Activated CD4-positive, alpha-beta T cell treated with anti-CD3 and anti-CD28 coated beads, Interleukin-2, amount 50 U/mL, for 1 hour (primary cell): ENCODE measurements around the gene PPFIBP2.
A peak's percentile ranks its signal among the peaks of the same experiment; 100 is the strongest.

Experiments
- DNase-seq: peaks from one replicate; pipeline ENCODE4 v3.0.0-alpha.2; 2020

PPFIBP2 gene

DNA sequence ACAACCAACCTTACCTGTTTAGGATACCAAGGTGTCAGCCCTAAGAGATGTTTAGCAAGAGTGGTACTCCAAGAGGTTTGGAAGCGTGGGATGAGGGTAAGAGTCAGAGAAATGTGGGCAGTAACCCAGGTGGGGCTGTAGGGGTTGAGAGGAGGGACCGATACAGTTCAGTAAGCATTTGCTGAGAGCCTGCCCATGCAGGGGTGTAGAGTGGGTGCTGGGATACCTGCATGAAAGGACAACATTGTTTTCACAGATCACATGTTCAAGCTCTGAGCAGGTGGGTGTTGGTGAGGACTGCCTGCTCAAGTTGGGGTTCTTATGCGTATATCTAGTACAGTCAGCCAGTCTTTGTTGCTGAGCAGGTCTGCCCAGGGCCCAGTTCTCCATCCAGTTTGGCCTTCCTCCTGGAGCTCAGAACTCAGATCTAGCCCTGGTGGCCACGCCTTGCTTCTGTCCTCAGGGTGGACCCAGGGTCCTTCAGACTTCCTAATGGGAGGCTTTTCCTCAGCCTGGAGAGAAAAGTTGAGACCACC lies 14.8 kb downstream of the PPFIBP2 start:
- no peak for DNase-seq

DNA sequence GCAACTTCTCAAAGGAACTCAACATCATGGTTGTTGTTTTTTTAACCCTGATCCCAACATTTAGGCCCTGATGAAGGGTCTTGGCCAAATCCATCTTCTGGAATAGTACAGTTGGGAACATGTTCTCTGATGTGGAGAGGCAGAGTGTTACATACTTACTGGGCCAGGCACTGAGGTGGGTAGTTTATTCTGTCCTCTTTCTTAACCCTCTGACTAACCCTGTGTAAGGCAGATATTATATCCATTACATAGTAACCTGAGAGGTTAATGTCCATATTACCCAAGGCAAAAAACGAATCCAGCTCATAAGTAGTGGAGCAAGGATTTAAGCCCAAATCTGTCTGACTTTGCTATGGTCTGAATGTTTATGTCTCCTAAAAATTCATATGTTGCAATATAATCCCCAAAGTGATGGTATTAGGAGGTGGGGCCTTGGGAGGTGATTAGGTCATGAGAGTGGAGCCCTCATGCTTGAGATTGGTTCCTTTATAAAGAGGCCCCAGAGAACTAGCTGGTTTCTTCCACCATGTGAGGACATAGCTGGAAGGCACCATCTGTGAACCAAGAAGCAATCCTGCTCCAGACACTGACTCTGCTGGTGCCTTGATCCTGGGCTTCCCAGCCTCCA lies 16.3 kb downstream of the PPFIBP2 start:
- DNase-seq, result no peak

DNA sequence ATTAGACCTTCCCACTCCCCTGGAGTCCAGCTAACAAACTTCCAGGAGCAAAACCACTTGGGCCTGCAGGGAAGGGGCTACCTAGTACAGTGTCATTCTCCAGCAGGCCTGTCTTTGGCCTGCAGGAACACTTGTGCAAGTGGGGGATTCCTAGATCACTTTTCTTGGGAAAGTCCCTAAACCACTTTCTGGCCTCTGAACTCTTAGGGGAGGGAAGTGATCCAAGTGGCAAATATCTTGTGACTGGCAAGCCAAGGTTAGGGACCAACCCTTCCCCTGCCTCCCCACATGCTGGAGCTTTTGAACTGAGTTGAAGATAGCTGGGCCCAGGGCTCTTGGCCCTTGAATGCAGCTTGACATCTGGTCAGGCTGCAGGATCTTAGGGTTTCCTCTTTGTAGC lies 17.2 kb downstream of the PPFIBP2 start:
- no peak for DNase-seq

DNA sequence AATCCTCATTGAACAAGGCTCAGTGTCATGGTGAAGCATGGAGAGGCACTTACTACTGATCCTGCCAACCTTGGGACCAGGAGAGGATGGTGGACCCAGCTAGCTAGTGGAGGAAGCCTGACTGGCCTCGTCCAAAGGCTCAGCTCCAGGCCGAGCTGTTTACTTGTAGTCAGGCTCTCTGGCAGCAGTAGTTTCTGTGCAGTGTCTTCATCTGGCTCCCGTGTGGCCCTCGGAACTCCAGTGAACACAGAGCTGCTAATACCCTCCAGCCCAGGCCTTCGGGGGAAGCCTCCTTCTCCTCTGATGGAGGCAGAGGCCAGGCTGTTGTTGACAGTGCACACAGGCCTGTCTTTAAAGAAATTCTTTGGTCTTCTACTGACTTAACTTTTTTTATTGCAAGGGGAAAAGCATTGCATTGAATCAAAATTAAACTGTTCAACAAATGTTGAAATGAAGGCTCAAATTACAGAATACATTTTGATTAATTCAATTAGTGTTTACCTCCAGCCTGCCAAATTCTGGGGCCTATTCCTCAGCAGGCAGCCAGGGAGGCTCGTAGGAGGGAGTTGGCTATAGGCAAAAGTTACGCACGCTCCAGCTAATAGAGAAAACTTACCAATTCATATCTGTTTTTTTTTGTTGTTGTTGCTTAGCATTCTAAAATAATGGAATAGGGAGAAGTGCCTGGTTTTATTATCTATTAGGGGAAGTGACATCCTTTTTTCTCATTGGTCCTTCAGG lies 18.8 kb downstream of the PPFIBP2 start:
- DNase-seq, result no peak

DNA sequence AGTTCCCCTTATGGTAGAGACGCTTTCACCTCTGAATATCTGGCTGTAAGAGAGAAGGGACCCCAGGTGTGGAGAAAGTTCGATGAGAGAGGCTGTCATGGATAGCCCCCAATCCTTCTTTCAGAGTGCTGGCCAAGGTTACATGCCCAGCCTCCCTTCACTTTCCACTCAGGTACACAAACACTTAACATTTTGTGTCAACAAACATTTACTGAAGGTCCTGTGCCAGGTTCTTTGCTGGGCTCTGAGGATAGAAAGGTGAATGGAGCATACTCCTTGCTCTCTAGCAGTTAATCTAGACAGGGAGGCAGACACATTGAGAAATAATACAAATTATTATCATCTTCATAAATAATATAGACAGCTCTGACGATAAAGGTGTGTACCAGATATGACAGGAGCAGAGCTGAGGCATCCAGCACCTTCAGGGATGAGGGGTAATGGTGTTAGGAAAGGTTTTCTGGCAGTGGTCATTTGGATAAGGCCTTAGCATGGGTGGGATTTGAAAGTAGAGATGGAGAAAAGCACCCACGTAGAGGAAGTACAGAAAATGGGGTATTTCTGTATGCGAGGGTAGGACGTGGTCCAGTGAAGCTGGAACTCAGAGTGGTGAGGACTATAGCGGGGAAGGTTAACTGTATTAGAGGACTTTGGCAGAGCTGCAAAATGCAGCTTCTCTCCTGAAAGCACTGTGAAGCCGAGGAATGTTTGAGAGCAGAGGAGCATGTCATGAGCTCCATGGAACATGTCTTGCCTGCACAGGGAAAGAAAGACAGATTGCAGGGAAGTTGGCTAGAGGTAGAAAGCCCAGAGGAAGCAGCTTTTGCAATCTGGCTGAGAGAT lies 19.6 kb downstream of the PPFIBP2 start:
- DNase-seq, result no peak

DNA sequence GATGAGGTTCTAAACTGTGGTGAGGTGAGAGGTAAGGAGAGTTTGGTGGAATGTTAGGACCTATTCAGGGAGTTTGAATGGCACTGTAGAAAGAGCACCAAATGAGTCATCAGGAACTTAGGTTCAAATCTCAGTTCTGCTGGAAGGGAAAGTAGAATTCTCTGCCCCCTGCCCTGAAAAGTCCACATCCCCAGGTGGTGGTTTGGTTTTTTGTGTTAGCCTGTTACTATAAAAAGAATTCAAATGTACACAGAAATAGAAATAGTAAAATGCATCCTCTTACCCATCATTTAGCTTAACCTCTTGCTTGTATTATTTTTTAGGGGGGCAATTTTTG lies 20.2 kb downstream of the PPFIBP2 start:
- DNase-seq, result no peak

DNA sequence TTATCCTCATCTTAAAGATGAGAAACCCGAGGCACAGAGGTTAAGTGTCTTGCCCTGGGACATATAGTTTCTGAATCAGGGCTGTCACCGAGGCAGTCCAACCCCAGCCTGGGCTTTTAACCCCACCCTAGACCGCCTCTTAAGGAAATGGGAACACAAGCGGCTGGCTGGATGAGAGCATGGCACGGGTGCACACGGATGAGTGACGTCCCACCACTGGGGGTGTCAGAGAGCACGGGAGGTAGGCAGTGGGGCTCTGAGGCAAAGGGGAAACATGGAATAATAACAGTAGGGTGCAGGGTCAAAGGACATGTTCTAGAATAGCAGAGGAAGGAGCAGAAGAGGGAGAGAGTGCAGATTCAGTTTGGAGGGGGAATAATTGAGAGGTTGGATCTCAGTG lies 22.3 kb downstream of the PPFIBP2 start:
- no peak for DNase-seq

DNA sequence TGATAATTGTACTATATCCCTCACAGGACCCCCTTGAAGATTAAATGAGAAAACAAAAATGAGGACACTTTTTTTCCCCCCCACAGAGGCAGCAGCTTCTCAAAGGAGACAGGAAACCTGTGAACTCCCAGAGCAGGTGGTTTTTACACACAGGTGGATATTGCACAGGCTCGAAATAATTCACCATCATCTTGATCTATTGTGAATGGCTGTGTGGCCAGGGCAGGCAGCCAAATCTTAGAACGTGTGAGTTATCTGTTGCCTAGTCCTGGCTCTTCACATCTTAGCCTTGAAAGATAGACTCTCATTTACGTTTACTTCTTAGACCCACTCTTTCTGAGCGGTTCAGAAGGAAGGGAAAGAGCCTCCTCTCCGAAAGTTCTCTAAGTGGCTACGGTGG lies 23.5 kb downstream of the PPFIBP2 start:
- DNase-seq, result no peak

DNA sequence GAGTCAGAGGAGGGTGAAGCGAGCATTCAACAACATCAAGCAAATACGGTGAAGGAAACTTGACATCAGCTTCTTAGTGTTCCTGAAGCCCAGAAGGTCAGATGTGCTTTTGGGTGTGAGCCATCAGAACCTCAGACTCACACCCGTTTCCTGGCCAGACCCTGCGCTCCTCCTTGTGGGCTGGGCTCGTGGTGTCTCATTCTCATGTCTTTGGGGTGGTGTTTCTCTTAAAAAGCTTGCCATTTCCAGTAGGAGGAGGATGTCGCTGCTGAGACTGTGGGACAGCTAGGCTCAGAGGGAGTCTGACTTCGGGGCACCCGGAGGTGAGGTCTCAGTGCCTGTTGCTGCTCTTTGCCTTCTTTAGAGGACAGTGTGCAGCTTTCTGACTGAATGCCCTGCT lies 24.2 kb downstream of the PPFIBP2 start:
- DNase-seq, result no peak

DNA sequence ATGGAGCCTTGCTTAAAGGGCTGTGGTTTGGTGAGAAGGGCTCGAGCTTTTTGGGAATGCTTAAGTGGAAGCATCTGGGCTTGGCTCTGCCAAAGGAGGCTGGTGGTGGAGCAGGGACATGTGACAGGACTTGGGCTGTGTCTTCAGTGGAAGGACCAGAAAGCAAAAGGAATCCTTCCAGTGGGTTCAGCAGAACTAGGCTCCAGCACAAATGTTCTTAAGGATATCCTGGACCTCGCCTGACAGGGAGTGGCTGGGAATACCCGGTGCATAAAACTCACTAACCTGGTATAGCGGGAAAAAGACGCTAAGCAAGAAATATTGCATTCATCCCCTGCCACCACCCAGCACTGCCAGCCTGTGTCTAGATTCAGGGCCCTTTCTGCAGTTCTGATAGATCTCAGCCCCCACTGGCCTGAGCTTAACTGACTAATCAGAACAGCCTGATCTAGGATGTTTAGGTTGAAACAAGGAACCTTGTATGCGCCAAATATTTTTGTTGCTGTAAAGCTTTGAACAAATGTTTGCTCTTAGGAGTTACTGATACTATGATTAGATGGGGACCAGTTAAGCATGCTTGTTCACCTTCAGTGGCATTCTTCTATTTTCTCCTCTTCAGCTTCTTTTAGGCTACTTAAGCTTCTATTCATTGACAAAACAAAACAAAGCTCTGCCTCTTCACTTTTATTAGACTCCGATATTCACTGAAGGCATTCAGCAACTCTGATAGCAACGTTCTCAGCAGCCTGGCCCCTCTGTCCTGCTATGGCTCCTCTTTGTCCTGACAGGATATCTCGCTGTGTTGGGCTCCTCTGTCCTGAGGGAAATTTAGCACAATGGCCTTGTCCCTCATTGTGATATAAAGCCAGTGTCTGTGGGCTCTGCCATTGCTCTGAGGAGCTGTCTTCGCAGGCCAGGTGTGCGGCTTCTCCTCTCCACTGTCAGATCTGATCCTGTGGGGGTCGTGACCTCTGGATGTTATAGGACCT lies 25.0 kb downstream of the PPFIBP2 start:
- no peak for DNase-seq

DNA sequence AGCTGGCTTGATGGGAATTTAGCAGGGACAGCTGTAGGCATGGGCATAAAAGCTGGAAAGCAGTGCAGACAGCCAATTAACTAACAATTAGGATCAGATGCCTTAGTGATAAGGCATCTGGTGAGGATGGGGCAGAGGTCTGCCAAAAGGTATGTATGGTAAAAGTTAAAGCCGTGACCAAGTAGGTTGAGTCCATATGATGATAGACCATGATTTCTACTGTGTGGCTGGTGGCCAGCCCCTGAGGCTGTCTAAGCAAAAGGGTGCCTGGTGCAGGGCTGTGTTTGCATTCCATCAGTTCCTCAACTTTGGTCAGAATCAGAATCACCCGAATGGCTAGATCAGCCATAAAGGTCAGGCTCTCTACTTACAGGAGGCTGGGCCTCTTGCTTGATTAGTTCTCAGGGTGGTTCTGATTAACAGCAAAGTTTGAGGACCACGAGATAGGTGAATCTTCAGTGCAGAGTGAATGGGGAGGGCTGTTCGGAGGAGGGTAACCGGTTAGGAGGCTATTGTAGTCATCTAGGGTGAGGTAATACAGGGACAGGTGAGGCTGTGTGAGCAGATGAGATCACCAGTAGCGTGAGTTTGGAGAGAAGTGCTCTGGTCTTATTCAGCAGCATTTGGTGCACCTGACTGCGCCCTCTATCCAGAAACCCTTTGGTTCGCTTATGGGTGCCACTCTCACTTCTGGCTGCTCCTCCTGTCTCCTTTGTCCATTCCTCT lies 27.2 kb downstream of the PPFIBP2 start:
- DNase-seq, result no peak

DNA sequence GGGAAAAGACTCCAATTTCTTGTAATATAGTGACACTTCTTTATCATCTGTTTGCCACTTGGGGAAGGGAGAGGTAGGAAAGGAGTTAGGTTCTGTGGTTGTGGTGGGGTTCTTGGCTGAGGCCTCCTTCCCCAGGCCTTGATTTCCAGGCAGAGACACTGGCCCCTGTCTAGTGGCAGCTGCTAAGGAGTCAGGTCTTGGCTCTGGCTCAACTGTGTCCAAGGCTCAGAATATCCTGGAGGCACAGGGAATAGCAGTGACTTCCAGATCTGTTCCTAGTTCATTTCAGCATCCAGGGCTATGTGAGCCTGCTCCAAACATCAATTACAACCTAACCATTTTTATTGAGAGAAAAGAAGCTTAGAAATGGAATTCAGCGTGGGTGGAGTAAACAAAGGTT lies 29.5 kb downstream of the PPFIBP2 start:
- no peak for DNase-seq

DNA sequence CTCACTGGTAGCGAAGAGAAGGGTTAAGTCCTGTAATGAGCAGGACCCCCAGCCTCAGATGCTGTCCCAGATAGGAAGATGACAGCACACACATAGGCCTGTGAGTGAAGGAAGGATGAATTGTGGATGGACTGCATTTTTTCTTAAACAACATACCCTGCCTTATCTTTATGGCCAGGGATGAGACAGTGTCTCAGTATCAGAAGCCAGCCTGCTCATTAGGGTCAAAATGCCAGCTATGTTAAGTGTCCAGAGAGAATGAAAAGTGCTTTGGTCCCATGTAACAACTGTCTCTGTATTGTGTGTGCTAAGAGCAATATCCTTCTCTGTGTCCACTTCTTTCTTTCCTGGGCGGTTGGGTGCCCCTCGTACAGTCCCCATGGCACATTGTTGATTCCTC lies 30.2 kb downstream of the PPFIBP2 start:
- DNase-seq, result no peak

DNA sequence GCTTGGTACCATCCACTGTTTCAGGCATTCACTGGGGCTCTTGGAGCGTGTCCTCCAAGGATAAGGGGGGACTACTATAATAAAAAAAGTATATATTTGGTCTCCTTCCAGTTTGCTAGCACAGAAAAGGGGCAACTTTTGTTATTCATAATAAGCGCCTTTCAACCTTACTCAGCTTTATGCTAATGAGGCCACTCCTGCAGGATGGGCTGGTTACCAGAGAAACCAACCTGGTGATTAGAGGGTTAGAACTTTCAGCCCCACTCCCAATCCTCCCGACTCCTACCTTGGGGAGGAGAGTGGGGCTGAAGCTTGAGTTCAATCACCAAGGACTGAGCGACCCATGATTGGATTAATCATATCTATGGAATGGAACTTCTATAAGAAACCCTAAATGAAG lies 31.8 kb downstream of the PPFIBP2 start:
- no peak for DNase-seq

DNA sequence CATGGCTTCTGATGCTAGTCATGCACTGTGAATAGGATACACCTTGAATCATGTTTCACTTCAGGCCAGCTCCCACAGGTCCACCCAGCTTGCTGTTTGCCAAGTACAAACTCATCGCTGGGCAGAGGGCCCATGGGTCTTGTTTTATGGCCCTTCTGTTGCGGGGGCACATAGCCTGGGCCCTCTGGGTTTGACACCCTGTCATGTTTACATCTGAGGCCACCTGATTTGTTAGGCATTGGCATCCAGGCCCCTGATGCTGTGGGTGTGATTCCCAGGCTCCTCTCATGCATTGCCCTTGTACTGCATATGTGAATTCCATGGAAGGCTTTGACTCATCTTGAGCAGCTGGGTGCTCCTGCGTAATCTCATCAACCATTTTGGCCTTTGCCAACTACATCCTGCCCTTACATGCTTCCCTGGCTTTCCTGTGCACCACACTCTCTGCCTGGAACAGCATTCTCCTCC lies 32.6 kb downstream of the PPFIBP2 start:
- DNase-seq, result no peak

DNA sequence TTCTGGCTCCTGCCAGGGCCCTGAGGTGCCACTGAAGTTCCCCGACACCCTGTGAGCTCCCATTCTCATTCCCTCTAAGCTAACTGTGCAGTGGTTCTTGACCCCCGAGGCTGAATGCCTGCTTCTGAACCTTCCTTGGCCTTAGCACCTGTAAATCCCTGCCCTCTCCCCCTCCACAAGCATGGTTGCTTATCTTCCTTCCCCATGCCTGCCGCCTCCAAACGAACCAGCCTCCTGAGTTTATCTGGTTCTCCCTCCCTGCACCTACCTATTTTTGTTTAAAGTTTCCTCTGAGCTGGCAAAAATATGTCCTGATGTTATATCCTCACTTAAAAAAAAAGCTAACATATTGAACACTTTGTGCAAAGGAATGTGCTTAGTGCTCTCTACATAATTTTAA lies 33.9 kb downstream of the PPFIBP2 start:
- DNase-seq, result no peak

DNA sequence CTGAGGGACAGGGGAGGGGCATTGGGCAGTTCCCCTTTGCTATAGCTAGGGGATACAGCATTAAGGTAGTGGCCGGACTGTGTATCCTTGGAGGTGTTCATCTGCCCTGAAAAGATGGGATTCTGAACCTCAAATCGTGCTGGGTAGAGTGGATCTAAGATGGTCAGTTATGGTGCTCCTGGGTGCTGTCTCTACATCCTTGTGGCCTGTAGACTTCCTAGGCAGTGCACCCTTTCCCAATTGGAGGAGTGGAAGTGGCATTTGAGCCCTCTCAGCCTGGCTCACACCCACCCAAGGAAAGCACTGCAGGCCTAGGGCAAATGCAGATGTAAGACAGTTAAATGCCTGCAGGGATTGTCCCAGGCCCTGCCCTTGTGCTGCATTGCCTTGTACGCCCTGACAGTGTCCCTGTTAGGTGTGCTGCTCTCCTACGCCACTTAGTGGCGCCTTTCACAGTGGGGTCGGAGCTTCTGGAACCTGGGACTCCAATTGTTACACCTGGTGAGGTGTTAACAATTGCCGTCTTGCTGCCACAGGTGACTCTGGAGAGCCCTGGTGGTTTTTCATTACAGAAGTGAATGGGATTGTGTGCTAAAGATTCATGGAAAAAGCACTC lies 35.0 kb downstream of the PPFIBP2 start:
- DNase-seq, result peak; percentile 16

DNA sequence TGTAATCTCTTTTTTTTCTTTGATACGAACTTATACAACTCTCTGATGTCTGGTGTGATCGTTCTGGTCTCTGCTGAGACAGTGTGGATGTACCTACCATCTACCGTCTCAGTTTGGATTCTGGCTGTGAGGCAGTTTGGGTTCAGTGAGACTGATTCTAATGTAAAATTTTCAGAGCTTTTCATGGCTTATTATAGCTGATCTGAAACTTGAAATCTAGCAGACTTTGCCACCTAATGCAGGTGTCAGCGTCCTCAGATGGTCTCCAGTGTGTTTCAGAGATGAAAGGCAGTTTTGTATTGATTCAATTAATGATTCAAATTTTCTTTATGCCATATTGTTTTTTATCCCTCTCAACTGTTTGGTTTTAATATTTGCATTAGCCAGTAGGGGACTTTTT lies 35.9 kb downstream of the PPFIBP2 start:
- DNase-seq, result no peak

DNA sequence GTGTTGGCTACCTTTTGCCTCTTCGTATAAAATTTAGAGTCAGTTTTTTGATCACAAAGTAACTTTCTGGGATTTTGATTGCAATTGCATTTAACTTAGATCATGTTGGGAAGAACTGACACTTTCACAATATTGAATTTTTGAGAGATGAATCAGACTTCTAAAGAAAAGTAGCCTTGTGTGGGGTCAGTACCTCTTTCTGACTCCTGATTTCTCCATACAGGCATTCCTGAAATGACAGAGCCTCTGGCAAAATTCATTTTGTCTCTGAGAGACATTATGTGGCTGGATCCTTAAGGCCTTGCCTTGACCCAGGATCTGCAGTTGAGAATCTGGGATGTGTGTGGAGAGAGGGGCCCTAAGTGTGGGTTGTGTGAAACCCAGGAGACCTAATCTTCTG lies 37.8 kb downstream of the PPFIBP2 start:
- DNase-seq, result no peak

DNA sequence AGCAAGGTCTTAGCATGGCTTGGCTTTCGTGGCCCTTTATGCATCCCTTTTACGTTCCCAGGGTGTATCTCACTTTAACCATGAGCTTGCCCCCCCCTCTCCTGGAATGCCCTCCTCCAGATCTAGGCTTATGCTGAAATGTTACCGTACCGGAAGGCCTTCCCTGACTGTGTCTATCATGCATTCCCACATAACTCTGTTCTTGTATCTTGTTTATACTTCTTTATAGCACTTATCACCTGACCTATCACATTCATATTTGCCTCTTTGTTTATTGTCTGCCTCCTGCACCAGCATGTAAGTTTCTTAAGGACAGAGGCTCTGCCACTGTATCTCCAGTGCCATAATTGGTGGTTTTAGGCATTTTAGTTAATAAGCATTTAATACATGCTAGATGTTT lies 38.9 kb downstream of the PPFIBP2 start:
- no peak for DNase-seq

DNA sequence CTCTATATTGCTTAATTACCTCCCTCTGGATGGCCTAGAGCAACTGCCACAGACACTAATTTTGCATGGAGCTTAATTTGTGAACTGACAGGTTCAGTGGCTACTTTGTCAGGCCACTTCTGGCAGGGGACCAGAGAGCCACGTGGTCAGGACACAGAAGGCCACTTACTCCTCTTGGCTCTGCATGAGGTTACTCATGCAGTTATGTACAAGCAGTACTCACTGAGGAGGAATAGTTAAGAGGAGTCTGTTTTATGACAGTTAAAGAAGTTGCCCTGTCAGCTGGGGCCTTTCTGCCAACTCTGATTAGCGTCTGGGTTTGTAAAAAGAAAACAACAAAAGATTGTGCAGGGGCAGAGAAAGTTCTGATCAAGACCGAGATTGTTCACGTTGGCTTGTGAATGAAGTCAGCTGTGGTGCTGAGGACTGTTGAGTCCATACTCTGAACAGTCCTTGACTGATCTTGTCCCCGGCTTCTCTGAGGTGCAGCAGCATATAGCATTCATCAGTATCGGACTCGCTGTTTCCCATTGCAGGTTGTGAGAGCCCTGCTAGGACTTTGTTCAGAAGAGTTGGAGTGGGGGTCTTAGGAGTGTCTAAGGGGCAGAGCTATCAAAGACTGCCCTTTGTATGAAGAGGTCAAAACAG lies 41.4 kb downstream of the PPFIBP2 start:
- no peak for DNase-seq
